IPS-15b (cell line): Measurements from ENCODE around the gene TMED5.
"Not testable (repeated sequence)": the region's sequence is repeated elsewhere in the genome, so short reads cannot be mapped to it uniquely, and the experiment has no call there.

Source experiments
- H3K27me3 ChIP-seq: one replicate; pipeline ENCODE4 v1.6.1; 2013; ENCODE audit warnings: low read length; ENCODE audit not compliant: control insufficient read depth, insufficient read depth
- H3K36me3 ChIP-seq: one replicate; pipeline ENCODE4 v1.6.1; 2013; ENCODE audit warnings: low read length; ENCODE audit not compliant: control insufficient read depth, insufficient read depth
- H3K4me1 ChIP-seq: one replicate; pipeline ENCODE4 v1.6.1; 2013; ENCODE audit warnings: mild to moderate bottlenecking, low read length; ENCODE audit not compliant: control insufficient read depth, insufficient read depth
- H3K4me3 ChIP-seq: one replicate; pipeline ENCODE4 v1.5.1; 2013; ENCODE audit warnings: low read depth, low read length
- H3K9ac ChIP-seq: one replicate; pipeline ENCODE4 v1.6.1; 2013; ENCODE audit warnings: low read depth, mild to moderate bottlenecking, low read length
- H3K9me3 ChIP-seq: one replicate; pipeline ENCODE4 v1.6.1; 2013; ENCODE audit warnings: mild to moderate bottlenecking, low read length; ENCODE audit not compliant: control insufficient read depth, insufficient read depth

Gene TMED5

GRCh38 chr1:93170141-93170678, 10.0 kb downstream of the TMED5 start:
- H3K4me3 ChIP-seq, H3K9me3 ChIP-seq, H3K4me1 ChIP-seq, H3K9ac ChIP-seq, H3K36me3 ChIP-seq, H3K27me3 ChIP-seq: not testable (repeated sequence)

- Histone ChIP-seq H3K36me3 (no peaks in the 10 kb centered on the region), H3K27me3 (no peaks in the 10 kb centered on the region), H3K9me3 (no peaks in the 10 kb centered on the region), H3K4me1 (no peaks in the 10 kb centered on the region), H3K4me3 (no peak overlapping the region), H3K9ac (no peak overlapping the region)
These were observed 13.2 kb downstream of the TMED5 start for GRCh38 chr1:93167006-93167405.

GRCh38 chr1:93165895-93166294, 14.3 kb downstream of the TMED5 start:
- H3K36me3 ChIP-seq, H3K9me3 ChIP-seq, H3K4me1 ChIP-seq, H3K4me3 ChIP-seq, H3K27me3 ChIP-seq, H3K9ac ChIP-seq: not testable (repeated sequence)

GRCh38 chr1:93164816-93165215, 15.4 kb downstream of the TMED5 start:
- Histone ChIP-seq H3K4me3 (no peak overlapping the region), H3K9ac (no peak overlapping the region), H3K4me1 (no peaks in the 10 kb centered on the region), H3K36me3 (no peaks in the 10 kb centered on the region), H3K9me3 (no peaks in the 10 kb centered on the region), H3K27me3 (no peaks in the 10 kb centered on the region)

GRCh38 chr1:93163314-93163713, 16.9 kb downstream of the TMED5 start:
- H3K4me1 ChIP-seq, H3K27me3 ChIP-seq, H3K4me3 ChIP-seq, H3K36me3 ChIP-seq, H3K9ac ChIP-seq, H3K9me3 ChIP-seq: not testable (repeated sequence)

- no peaks in the 10 kb centered on the region for H3K36me3 ChIP-seq
- no peaks in the 10 kb centered on the region for H3K4me1 ChIP-seq
- H3K9me3 ChIP-seq = no peaks in the 10 kb centered on the region
- H3K27me3 ChIP-seq = no peaks in the 10 kb centered on the region
- no peak overlapping the region for H3K4me3 ChIP-seq
- no peak overlapping the region for H3K9ac ChIP-seq
These were observed 20.9 kb downstream of the TMED5 start for GRCh38 chr1:93159337-93159736.

GRCh38 chr1:93155335-93155734, 24.9 kb downstream of the TMED5 start:
- no peaks in the 10 kb centered on the region for H3K4me1 ChIP-seq
- no peaks in the 10 kb centered on the region for H3K36me3 ChIP-seq
- no peaks in the 10 kb centered on the region for H3K27me3 ChIP-seq
- H3K9ac ChIP-seq = no peak overlapping the region
- no peaks in the 10 kb centered on the region for H3K9me3 ChIP-seq
- no peak overlapping the region for H3K4me3 ChIP-seq

- Histone ChIP-seq H3K4me3 (no peak overlapping the region), H3K9me3 (no peaks in the 10 kb centered on the region), H3K36me3 (no peaks in the 10 kb centered on the region), H3K27me3 (no peaks in the 10 kb centered on the region), H3K4me1 (no peaks in the 10 kb centered on the region), H3K9ac (no peak overlapping the region)
These were observed 25.3 kb downstream of the TMED5 start for GRCh38 chr1:93154898-93155297.

GRCh38 chr1:93152835-93153234, 27.4 kb downstream of the TMED5 start:
- Histone ChIP-seq H3K9me3 (no peaks in the 10 kb centered on the region), H3K4me1 (no peaks in the 10 kb centered on the region), H3K36me3 (no peaks in the 10 kb centered on the region), H3K27me3 (no peaks in the 10 kb centered on the region), H3K4me3 (no peak overlapping the region), H3K9ac (no peak overlapping the region)

- Histone ChIP-seq H3K36me3 (no peaks in the 10 kb centered on the region), H3K4me1 (no peaks in the 10 kb centered on the region), H3K9me3 (no peaks in the 10 kb centered on the region), H3K27me3 (no peaks in the 10 kb centered on the region), H3K4me3 (no peak overlapping the region), H3K9ac (no peak overlapping the region)
These were observed 28.7 kb downstream of the TMED5 start for GRCh38 chr1:93151474-93151873.

GRCh38 chr1:93150729-93151128, 29.5 kb downstream of the TMED5 start:
- Histone ChIP-seq H3K9ac (no peak overlapping the region), H3K36me3 (no peaks in the 10 kb centered on the region), H3K4me3 (no peak overlapping the region), H3K9me3 (no peaks in the 10 kb centered on the region), H3K27me3 (no peaks in the 10 kb centered on the region), H3K4me1 (no peaks in the 10 kb centered on the region)

GRCh38 chr1:93148001-93148400, 32.2 kb downstream of the TMED5 start:
- H3K36me3 ChIP-seq = no peaks in the 10 kb centered on the region
- H3K27me3 ChIP-seq = no peaks in the 10 kb centered on the region
- H3K4me1 ChIP-seq = no peaks in the 10 kb centered on the region
- H3K9ac ChIP-seq = no peak overlapping the region
- H3K4me3 ChIP-seq = no peak overlapping the region
- H3K9me3 ChIP-seq = no peaks in the 10 kb centered on the region

- H3K27me3 ChIP-seq = no peaks in the 10 kb centered on the region
- H3K4me3 ChIP-seq = no peak overlapping the region
- no peaks in the 10 kb centered on the region for H3K4me1 ChIP-seq
- H3K9me3 ChIP-seq = no peaks in the 10 kb centered on the region
- H3K9ac ChIP-seq = no peak overlapping the region
- no peaks in the 10 kb centered on the region for H3K36me3 ChIP-seq
These were observed 36.4 kb downstream of the TMED5 start for GRCh38 chr1:93143769-93144168.
